ENCODE results near the gene PTPRO. TPM values are rescaled to one million over a fixed set of nuclear protein-coding genes. Genes with fewer than 3 reads are reported as not detected.

The PTPRO gene
- polyA plus RNA-seq, 1 of the 3 experiments (the other 2 are of a cell fraction) = 1.4 TPM

GRCh38 chr12:15562263-15562662 is 240.0 kb downstream of the PTPRO start:
- H3K27ac ChIP-seq (ENCODE audit: low read depth in 2 of 2, low read length in 1 of 2) = no peak overlapping the region
- ChIA-PET POLR2A (no interaction called here), CTCF (interaction anchor here (0.7 to 2.9 kb wide), 3 partner anchors 22 to 341 kb away, joined by 3 to 11 read pairs (median 3); partner anchors contain the start of gene RERG)
- H3K36me3 ChIP-seq (replicated peaks in 1 of 2; ENCODE audit: control insufficient read depth in 1 of 2, insufficient read depth in 2 of 2, low read length in 1 of 2) = no peaks in the 10 kb centered on the region
- DNase-seq = no peak
- no peak overlapping the region for H3K9ac ChIP-seq
- no peaks in the 10 kb centered on the region for H3F3A ChIP-seq (replicated peaks; ENCODE audit: insufficient read depth)
- WGBS (ENCODE audit: low lambda C conversion rate) = 92% methylated on average over 3 of the region's 3 CpGs
- TF ChIP-seq, protein P1, sequence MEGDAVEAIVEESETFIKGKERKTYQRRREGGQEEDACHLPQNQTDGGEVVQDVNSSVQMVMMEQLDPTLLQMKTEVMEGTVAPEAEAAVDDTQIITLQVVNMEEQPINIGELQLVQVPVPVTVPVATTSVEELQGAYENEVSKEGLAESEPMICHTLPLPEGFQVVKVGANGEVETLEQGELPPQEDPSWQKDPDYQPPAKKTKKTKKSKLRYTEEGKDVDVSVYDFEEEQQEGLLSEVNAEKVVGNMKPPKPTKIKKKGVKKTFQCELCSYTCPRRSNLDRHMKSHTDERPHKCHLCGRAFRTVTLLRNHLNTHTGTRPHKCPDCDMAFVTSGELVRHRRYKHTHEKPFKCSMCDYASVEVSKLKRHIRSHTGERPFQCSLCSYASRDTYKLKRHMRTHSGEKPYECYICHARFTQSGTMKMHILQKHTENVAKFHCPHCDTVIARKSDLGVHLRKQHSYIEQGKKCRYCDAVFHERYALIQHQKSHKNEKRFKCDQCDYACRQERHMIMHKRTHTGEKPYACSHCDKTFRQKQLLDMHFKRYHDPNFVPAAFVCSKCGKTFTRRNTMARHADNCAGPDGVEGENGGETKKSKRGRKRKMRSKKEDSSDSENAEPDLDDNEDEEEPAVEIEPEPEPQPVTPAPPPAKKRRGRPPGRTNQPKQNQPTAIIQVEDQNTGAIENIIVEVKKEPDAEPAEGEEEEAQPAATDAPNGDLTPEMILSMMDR (IDR thresholded peaks at IDR 0.05) = no peak
- TF ChIP-seq MAX (IDR thresholded peaks at IDR 0.05; ENCODE audit: low read depth) = no peak
- H3K27me3 ChIP-seq (ENCODE audit: insufficient read depth) = no peaks in the 10 kb centered on the region
- no peak overlapping the region for H2AFZ ChIP-seq (ENCODE audit: low read depth)
- H3K79me2 ChIP-seq (ENCODE audit: insufficient read depth) = no peaks in the 10 kb centered on the region
- H3K9me2 ChIP-seq = no peaks in the 10 kb centered on the region
- H3K4me3 ChIP-seq (ENCODE audit: low read depth in 2 of 2, low read length in 1 of 2) = no peak overlapping the region
- no peaks in the 10 kb centered on the region for H3K4me1 ChIP-seq (ENCODE audit: control insufficient read depth in 1 of 2, insufficient read depth in 2 of 2, low read depth in 1 of 2, low read length in 1 of 2)
- H4K20me1 ChIP-seq (ENCODE audit: insufficient read depth) = no peaks in the 10 kb centered on the region
- no peak overlapping the region for H3K4me2 ChIP-seq
- no peaks in the 10 kb centered on the region for H3K9me3 ChIP-seq

GRCh38 chr12:15563663-15564062 is 241.4 kb downstream of the PTPRO start:
- H3K4me1 ChIP-seq (ENCODE audit: control insufficient read depth in 1 of 2, insufficient read depth in 2 of 2, low read depth in 1 of 2, low read length in 1 of 2) = no peaks in the 10 kb centered on the region
- 61% methylated on average over 5 of the region's 5 CpGs for WGBS (ENCODE audit: low lambda C conversion rate)
- H3K9me2 ChIP-seq = no peaks in the 10 kb centered on the region
- H3K27me3 ChIP-seq (ENCODE audit: insufficient read depth) = no peaks in the 10 kb centered on the region
- no peaks in the 10 kb centered on the region for H3F3A ChIP-seq (replicated peaks; ENCODE audit: insufficient read depth)
- ChIA-PET POLR2A (interaction anchor here (0.6 kb wide), 1 partner anchor 245 kb away, joined by 3 read pairs; no protein-coding TSS in a partner anchor), CTCF (interaction anchor here (1.4 kb wide), 1 partner anchor 9 kb away, joined by 4 read pairs; no protein-coding TSS in a partner anchor)
- H2AFZ ChIP-seq (ENCODE audit: low read depth) = peak overlapping the region; percentile 80
- H3K9ac ChIP-seq = no peak overlapping the region
- H3K4me2 ChIP-seq = no peak overlapping the region
- no peaks in the 10 kb centered on the region for H4K20me1 ChIP-seq (ENCODE audit: insufficient read depth)
- no peak for DNase-seq
- H3K9me3 ChIP-seq = no peaks in the 10 kb centered on the region
- H3K36me3 ChIP-seq (replicated peaks in 1 of 2; ENCODE audit: control insufficient read depth in 1 of 2, insufficient read depth in 2 of 2, low read length in 1 of 2) = no peaks in the 10 kb centered on the region
- no peaks in the 10 kb centered on the region for H3K79me2 ChIP-seq (ENCODE audit: insufficient read depth)
- TF ChIP-seq FOSL2 (IDR thresholded peaks at IDR 0.05; ENCODE audit: borderline replicate concordance, low read depth) (peak; percentile 9; the same call in 1 of the 2 replicates), TCF12 (IDR thresholded peaks at IDR 0.05) (peak; percentile 11; the same call in 1 of the 2 replicates), RCOR1 (IDR thresholded peaks at IDR 0.05; ENCODE audit: low read length) (no peak)
- TF ChIP-seq, protein P2, sequence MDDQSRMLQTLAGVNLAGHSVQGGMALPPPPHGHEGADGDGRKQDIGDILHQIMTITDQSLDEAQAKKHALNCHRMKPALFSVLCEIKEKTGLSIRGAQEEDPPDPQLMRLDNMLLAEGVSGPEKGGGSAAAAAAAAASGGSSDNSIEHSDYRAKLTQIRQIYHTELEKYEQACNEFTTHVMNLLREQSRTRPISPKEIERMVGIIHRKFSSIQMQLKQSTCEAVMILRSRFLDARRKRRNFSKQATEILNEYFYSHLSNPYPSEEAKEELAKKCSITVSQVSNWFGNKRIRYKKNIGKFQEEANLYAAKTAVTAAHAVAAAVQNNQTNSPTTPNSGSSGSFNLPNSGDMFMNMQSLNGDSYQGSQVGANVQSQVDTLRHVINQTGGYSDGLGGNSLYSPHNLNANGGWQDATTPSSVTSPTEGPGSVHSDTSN (IDR thresholded peaks at IDR 0.05) = peak; percentile 34
- TF ChIP-seq, protein P3, sequence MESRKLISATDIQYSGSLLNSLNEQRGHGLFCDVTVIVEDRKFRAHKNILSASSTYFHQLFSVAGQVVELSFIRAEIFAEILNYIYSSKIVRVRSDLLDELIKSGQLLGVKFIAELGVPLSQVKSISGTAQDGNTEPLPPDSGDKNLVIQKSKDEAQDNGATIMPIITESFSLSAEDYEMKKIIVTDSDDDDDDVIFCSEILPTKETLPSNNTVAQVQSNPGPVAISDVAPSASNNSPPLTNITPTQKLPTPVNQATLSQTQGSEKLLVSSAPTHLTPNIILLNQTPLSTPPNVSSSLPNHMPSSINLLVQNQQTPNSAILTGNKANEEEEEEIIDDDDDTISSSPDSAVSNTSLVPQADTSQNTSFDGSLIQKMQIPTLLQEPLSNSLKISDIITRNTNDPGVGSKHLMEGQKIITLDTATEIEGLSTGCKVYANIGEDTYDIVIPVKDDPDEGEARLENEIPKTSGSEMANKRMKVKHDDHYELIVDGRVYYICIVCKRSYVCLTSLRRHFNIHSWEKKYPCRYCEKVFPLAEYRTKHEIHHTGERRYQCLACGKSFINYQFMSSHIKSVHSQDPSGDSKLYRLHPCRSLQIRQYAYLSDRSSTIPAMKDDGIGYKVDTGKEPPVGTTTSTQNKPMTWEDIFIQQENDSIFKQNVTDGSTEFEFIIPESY (IDR thresholded peaks at IDR 0.05; ENCODE audit: borderline replicate concordance, low read depth) = no peak
- no peak overlapping the region for H3K4me3 ChIP-seq (ENCODE audit: low read depth in 2 of 2, low read length in 1 of 2)
- peak overlapping the region in 1 of 2 experiments; percentile 15; a peak in 1 of 4 replicates for H3K27ac ChIP-seq (ENCODE audit: low read depth in 2 of 2, low read length in 1 of 2)

Data from SK-N-SH (cell line).